A673 (cell line): ENCODE measurements around the gene CPED1. TPM values are rescaled to one million over a fixed set of nuclear protein-coding genes. Genes with fewer than 3 reads are reported as not detected.

ENCODE experiments used
- BruUV-seq: library from RNA; stranded (reverse); fragments of 400-500 nt; replicated peaks from 2 replicates; lab custom pipeline; 2021; lab: Mats Ljungman, UMichigan
- CTCF ChIA-PET: fragments of 300-600 bp; sonication (Branson Sonifier 250); formaldehyde crosslinking; loops from one replicate; lab custom pipeline; 2022; ENCODE audit warnings: antibody characterized with exemption; lab: Charles Lee
- POLR2A ChIA-PET: fragments of 300-600 bp; sonication (Branson Sonifier 250); formaldehyde crosslinking; loops from one replicate; lab custom pipeline; 2022; ENCODE audit warnings: antibody characterized with exemption; ENCODE audit not compliant: low non-redundant PET; lab: Charles Lee
- DNase-seq: peaks from one replicate; pipeline ENCODE4 v3.0.0-alpha.2; 2015; ENCODE audit warnings: low spot score
- H3K27ac ChIP-seq: fragments of 200-600 bp; sonication (generic); 2 replicates; pipeline ENCODE4 v1.5.1; 2016; ENCODE audit warnings: mixed run types, low read depth, mild to moderate bottlenecking, mixed read lengths, antibody characterized with exemption, low read length; ENCODE audit not compliant: poor library complexity, severe bottlenecking
- H3K27me3 ChIP-seq: fragments of 200-600 bp; sonication (generic); replicated peaks from 2 replicates; pipeline ENCODE4 v1.6.1; 2017; ENCODE audit warnings: mixed run types, low read depth, mild to moderate bottlenecking, mixed read lengths, antibody characterized with exemption, low read length; ENCODE audit not compliant: insufficient read depth, poor library complexity
- H3K36me3 ChIP-seq: fragments of 200-600 bp; sonication (generic); 2 replicates; pipeline ENCODE4 v1.6.1; 2016; ENCODE audit warnings: mixed run types, mild to moderate bottlenecking, mixed read lengths, antibody characterized with exemption, low read length; ENCODE audit not compliant: insufficient read depth, poor library complexity, severe bottlenecking
- H3K4me1 ChIP-seq: fragments of 200-600 bp; sonication (generic); 2 replicates; pipeline ENCODE4 v1.6.1; 2017; ENCODE audit warnings: mixed run types, mild to moderate bottlenecking, mixed read lengths, antibody characterized with exemption, low read length; ENCODE audit not compliant: insufficient read depth, poor library complexity, severe bottlenecking
- H3K4me3 ChIP-seq: fragments of 200-600 bp; sonication (generic); 2 replicates; pipeline ENCODE4 v1.5.1; 2016; ENCODE audit warnings: low read depth, mixed run types, mild to moderate bottlenecking, mixed read lengths, low read length; ENCODE audit not compliant: poor library complexity, severe bottlenecking
- H3K9me3 ChIP-seq: fragments of 200-600 bp; sonication (generic); 2 replicates; pipeline ENCODE4 v1.6.1; 2016; ENCODE audit warnings: mixed run types, low read depth, mild to moderate bottlenecking, mixed read lengths, antibody characterized with exemption, low read length; ENCODE audit not compliant: poor library complexity, severe bottlenecking
- CTCF ChIP-seq: fragments of 300-800, 200-600 bp; sonication (generic); conservative IDR thresholded peaks from 2 replicates; pipeline ENCODE4 v1.5.1; 2017; ENCODE audit warnings: low read depth, mild to moderate bottlenecking, antibody characterized with exemption, low read length, moderate library complexity, mixed read lengths
- EZH2 ChIP-seq: fragments of 200-600 bp; sonication (generic); IDR thresholded peaks from 2 replicates; pipeline ENCODE4 v1.6.1; 2017; ENCODE audit warnings: borderline replicate concordance, low read depth, mild to moderate bottlenecking, mixed read lengths, antibody characterized with exemption, low read length; ENCODE audit not compliant: poor library complexity, severe bottlenecking
- intact Hi-C: fragments of 100-400 bp; cut with micrococcal nuclease; formaldehyde crosslinking; loops from one replicate; pipeline ENCODE4 v1.10.0; 2022; ENCODE audit not compliant: unreplicated experiment
- total RNA-seq: library from RNA; stranded (reverse); gene quantifications from 2 replicates; pipeline ENCODE4 v1.2.3, GENCODE V29; 2021

The CPED1 gene
- total RNA-seq, 1 experiment from 2014 or later: 0.15 TPM

GRCh38 chr7:121126201-121126600 is 137.7 kb downstream of the CPED1 start:
- Histone ChIP-seq H3K27ac (no peak overlapping the region), H3K36me3 (no peaks in the 10 kb centered on the region), H3K4me3 (no peak overlapping the region), H3K27me3 (no peaks in the 10 kb centered on the region), H3K9me3 (no peaks in the 10 kb centered on the region), H3K4me1 (peaks cover 10% of the 10 kb centered on the region)
- no peak for TF ChIP-seq EZH2
- TF ChIP-seq CTCF: no peak
- no TSS peak for BruUV-seq
- POLR2A ChIA-PET: no interaction called here
- DNase-seq: no peak
- CTCF ChIA-PET: no interaction called here
- intact Hi-C loops: loop anchor here (5.0 kb wide), 3 partner anchors 421 to 866 kb away; no protein-coding TSS in a partner anchor

- CTCF ChIA-PET: no interaction called here
- H3K27me3 ChIP-seq: no peaks in the 10 kb centered on the region
Observed at GRCh38 chr7:121126801-121127534, 138.5 kb downstream of the CPED1 start.

GRCh38 chr7:121132940-121133339 is 144.4 kb downstream of the CPED1 start:
- ChIA-PET CTCF (no interaction called here), POLR2A (no interaction called here)
- H3K27me3 ChIP-seq: no peaks in the 10 kb centered on the region
- H3K27ac ChIP-seq: no peak overlapping the region
- no peak overlapping the region for H3K4me3 ChIP-seq
- H3K9me3 ChIP-seq: no peaks in the 10 kb centered on the region
- intact Hi-C loops: loop anchor here (5.0 kb wide), 1 partner anchor 204 kb away; no protein-coding TSS in a partner anchor
- no TSS peak for BruUV-seq
- DNase-seq: no peak
- H3K36me3 ChIP-seq: no peaks in the 10 kb centered on the region
- peaks cover 10% of the 10 kb centered on the region for H3K4me1 ChIP-seq
- TF ChIP-seq EZH2 (no peak), CTCF (no peak)

More at GRCh38 chr7:121126801-121127534, 138.5 kb downstream of the CPED1 start:
- H3K27ac ChIP-seq: no peak overlapping the region
- TF ChIP-seq EZH2 (no peak), CTCF (peak; percentile 57; the same call in 1 of the 2 replicates)
- intact Hi-C loops: loop anchor here (5.0 kb wide), 3 partner anchors 420 to 865 kb away; no protein-coding TSS in a partner anchor
- no TSS peak for BruUV-seq
- peaks cover 10% of the 10 kb centered on the region for H3K4me1 ChIP-seq
- POLR2A ChIA-PET: no interaction called here
- no peaks in the 10 kb centered on the region for H3K36me3 ChIP-seq
- no peak overlapping the region for H3K4me3 ChIP-seq
- H3K9me3 ChIP-seq: no peaks in the 10 kb centered on the region
- DNase-seq: peak; percentile 28
